HG02885 (cell line): ENCODE measurements around the gene SPRED2.

Experiments
- ATAC-seq: cut with Tn5 transposase; IDR thresholded peaks from one replicate; pipeline ENCODE4 v1.9.1; 2021; ENCODE audit warnings: mild to moderate bottlenecking; ENCODE audit not compliant: unreplicated experiment, poor library complexity

Gene SPRED2

GRCh38 chr2:65261676-65262075, 170.7 kb downstream of the SPRED2 start:
- no peak for ATAC-seq
